Body of pancreas (tissue), 4 donors: ENCODE results near the gene SATB2.

Experiments
- POLR2A ChIP-seq, 3 donors: fragments of 450-650 bp; IDR thresholded peaks; one replicate each; pipeline ENCODE4 v1.6.1; 2016; ENCODE audit warnings: antibody characterized with exemption in 3 of 3, mild to moderate bottlenecking in 2 of 3
- TF ChIP-seq, protein P1 (sequence below), 7 experiments: fragments of 450-650 bp in 4 of 7; fragments of 200-600 bp in 3 of 7; sonication (generic) in 3 of 7; IDR thresholded peaks; one replicate each; pipeline ENCODE4 v1.5.1; 2016 to 2019; ENCODE audit warnings: antibody characterized with exemption in 7 of 7

DNA sequence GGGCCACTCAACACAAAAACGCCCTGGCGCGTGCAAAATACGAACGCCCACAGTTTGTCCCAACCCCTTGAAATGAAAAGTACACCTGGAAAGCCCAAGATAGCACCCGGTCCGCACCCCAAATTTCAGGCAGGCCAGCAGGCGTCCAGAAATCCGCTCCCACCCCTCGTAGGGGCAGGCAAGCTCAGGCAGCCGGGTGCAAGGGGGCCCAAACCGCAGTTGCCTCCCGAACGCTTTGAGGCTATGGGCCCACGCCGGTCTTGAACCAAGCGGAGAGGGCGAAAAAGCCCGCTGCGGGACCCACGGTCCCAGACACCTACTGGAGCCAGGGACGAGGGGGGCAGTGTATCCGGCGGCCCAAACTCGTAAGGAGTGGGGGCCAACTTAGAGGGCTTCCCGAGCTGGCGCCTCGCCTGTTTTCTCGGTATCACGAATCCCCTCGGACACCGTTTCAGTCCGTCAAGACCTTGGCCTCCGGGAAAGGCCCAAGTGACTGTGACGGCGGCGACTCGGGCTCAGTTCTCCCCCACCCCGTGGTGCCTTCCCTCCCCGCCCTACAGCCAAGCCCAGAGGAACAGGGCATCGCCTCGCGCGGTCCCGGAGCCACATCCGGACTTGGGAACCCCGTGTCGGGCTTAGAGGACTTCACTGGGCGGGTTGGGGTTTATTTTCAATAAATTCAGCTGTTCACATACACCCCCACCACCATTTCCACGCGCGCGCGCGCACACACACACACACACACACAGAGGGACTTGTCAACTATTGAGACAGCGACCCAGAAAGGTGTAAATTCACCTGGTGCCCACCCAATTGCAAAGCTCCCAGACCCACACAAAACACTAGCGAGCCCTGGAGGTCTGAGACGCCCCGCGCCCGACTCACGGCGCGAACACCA is 6.2 kb upstream of the SATB2 start:
- no peak for TF ChIP-seq POLR2A (IDR thresholded peaks at IDR 0.05)
- TF ChIP-seq, protein P1, sequence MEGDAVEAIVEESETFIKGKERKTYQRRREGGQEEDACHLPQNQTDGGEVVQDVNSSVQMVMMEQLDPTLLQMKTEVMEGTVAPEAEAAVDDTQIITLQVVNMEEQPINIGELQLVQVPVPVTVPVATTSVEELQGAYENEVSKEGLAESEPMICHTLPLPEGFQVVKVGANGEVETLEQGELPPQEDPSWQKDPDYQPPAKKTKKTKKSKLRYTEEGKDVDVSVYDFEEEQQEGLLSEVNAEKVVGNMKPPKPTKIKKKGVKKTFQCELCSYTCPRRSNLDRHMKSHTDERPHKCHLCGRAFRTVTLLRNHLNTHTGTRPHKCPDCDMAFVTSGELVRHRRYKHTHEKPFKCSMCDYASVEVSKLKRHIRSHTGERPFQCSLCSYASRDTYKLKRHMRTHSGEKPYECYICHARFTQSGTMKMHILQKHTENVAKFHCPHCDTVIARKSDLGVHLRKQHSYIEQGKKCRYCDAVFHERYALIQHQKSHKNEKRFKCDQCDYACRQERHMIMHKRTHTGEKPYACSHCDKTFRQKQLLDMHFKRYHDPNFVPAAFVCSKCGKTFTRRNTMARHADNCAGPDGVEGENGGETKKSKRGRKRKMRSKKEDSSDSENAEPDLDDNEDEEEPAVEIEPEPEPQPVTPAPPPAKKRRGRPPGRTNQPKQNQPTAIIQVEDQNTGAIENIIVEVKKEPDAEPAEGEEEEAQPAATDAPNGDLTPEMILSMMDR (IDR thresholded peaks at IDR 0.05): peak in 1 of 7 experiments; percentile 2
